Thyroid gland (tissue), 4 donors: ENCODE data around the gene CRIP1. TPM values are rescaled to one million over a fixed set of nuclear protein-coding genes. Genes with fewer than 3 reads are reported as not detected.

Experiments used
- DNase-seq, 2 donors: peaks; one replicate each; pipeline ENCODE4 v3.0.0-alpha.2; 2019
- H3K27ac ChIP-seq, 3 donors: fragments of 200-600 bp; sonication (generic); 1 replicate in 2 of 3; 2 replicates in 1 of 3; pipeline ENCODE4 v1.5.1; 2016 to 2019; ENCODE audit warnings: mild to moderate bottlenecking in 1 of 3, moderate library complexity in 1 of 3
- H3K27me3 ChIP-seq: fragments of 200-600 bp; sonication (generic); one replicate; pipeline ENCODE4 v1.5.1; 2019
- H3K36me3 ChIP-seq, 2 donors: fragments of 200-600 bp; sonication (generic); one replicate each; pipeline ENCODE4 v1.5.1; 2016 to 2019
- H3K4me1 ChIP-seq, 2 donors: fragments of 200-600 bp; sonication (generic); one replicate each; pipeline ENCODE4 v1.5.1; 2017 to 2019
- H3K4me3 ChIP-seq, 3 donors: fragments of 200-600 bp; sonication (generic); replicated peaks in 1 of 3; 1 replicate in 2 of 3; 2 replicates in 1 of 3; pipeline ENCODE4 v1.5.1; 2016; ENCODE audit warnings: mild to moderate bottlenecking in 1 of 3
- H3K9me3 ChIP-seq: fragments of 200-600 bp; sonication (generic); one replicate; pipeline ENCODE4 v1.5.1; 2017
- CTCF ChIP-seq, 6 experiments: fragments of 200-600 bp in 3 of 6; fragments of 450-650 bp in 3 of 6; sonication (generic) in 3 of 6; IDR thresholded peaks; one replicate each; pipeline ENCODE4 v1.5.1; 2016 to 2019; ENCODE audit warnings: antibody characterized with exemption in 6 of 6, mild to moderate bottlenecking in 2 of 6, inconsistent platforms in 1 of 6, moderate library complexity in 1 of 6
- POLR2A ChIP-seq, 2 donors: fragments of 450-650 bp; IDR thresholded peaks; one replicate each; pipeline ENCODE4 v1.6.1; 2017; ENCODE audit warnings: antibody characterized with exemption in 2 of 2, mild to moderate bottlenecking in 2 of 2, moderate library complexity in 1 of 2
- WGBS, 2 donors: methylation state at CpG; one replicate each; pipeline ENCODE4 v1.1.5; 2017; 5-methylcytosine and 5-hydroxymethylcytosine counted together
- intact Hi-C: fragments of 100-400 bp; cut with DNase I; formaldehyde crosslinking; loops from one replicate; pipeline ENCODE4 v1.15.1; 2023
- total RNA-seq, 4 donors: library from RNA; depleted of rRNA; stranded (reverse); fragments of >200 nt; gene quantifications; one replicate each; pipeline ENCODE4 v1.2.3, GENCODE V29; 2016

The CRIP1 gene
- total RNA-seq, 4 donors from 2014 or later, result 6.0 to 30.8 (median 18.5) TPM

DNA sequence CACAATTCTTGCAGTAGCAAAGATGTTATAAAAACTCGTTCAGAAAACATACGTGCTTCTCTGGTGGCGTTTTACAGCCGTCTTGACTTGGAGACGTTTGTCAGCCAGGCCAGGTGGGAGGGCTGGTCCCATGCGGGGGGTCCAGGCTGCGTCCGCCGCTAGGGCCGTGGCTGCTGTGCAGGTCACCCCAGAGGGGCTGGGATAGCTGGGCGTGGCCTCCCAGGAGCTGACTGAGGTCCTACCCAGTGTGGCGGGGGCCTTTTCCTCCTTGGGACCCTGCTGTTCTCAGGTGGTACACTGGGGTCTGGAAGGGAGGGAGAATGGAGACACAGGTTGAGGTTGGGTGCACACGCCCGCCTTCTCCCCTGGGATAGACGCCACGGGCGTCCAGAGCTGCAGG, 41.8 kb upstream of the CRIP1 start:
- WGBS, 2 donors, result 77 to 82% methylated on average over 11 to 16 of the region's 17 CpGs
- intact Hi-C loops, result loop anchor here (5.0 kb wide), 1 partner anchor 47 kb away; the partner anchor contains the start of gene TEDC1

GRCh38 chr14:105445290-105445689, 41.4 kb upstream of the CRIP1 start:
- intact Hi-C loops, result loop anchor here (5.0 kb wide), 1 partner anchor 47 kb away; the partner anchor contains the start of gene TEDC1
- peaks cover 3 to 5% of the 10 kb centered on the region in 2 donors for H3K36me3 ChIP-seq
- 76 to 81% methylated on average over 5 to 24 of the region's 24 CpGs for WGBS, 2 donors

More for the DNA sequence above, 41.8 kb upstream of the CRIP1 start:
- no peak for TF ChIP-seq POLR2A (IDR thresholded peaks at IDR 0.05)
- no peak for TF ChIP-seq CTCF (IDR thresholded peaks at IDR 0.05)
- H3K27me3 ChIP-seq, result no peaks in the 10 kb centered on the region
- no peak for DNase-seq
- H3K4me1 ChIP-seq, result peaks cover 3 to 9% of the 10 kb centered on the region in 2 donors
- no peaks in the 10 kb centered on the region for H3K9me3 ChIP-seq
- H3K4me3 ChIP-seq, result no peak overlapping the region
- H3K36me3 ChIP-seq, result peaks cover 0 to 2% of the 10 kb centered on the region in 2 donors
- no peak overlapping the region for H3K27ac ChIP-seq

GRCh38 chr14:105445901-105446845, 40.5 kb upstream of the CRIP1 start:
- 91 to 93% methylated on average over 12 to 20 of the region's 26 CpGs for WGBS, 2 donors
- H3K36me3 ChIP-seq, result peaks cover 12 to 13% of the 10 kb centered on the region in 2 donors
- H3K4me1 ChIP-seq, result peaks cover 3 to 9% of the 10 kb centered on the region in 2 donors
- no peak overlapping the region for H3K4me3 ChIP-seq
- no peak overlapping the region for H3K27ac ChIP-seq
- TF ChIP-seq CTCF (IDR thresholded peaks at IDR 0.05), result no peak
- no peak for TF ChIP-seq POLR2A (IDR thresholded peaks at IDR 0.05)
- intact Hi-C loops, result loop anchor here (5.0 kb wide), 1 partner anchor 46 kb away; the partner anchor contains the start of gene TEDC1
- no peaks in the 10 kb centered on the region for H3K9me3 ChIP-seq
- no peaks in the 10 kb centered on the region for H3K27me3 ChIP-seq
- DNase-seq, result no peak

More at GRCh38 chr14:105445290-105445689, 41.4 kb upstream of the CRIP1 start:
- H3K9me3 ChIP-seq, result no peaks in the 10 kb centered on the region
- no peak for TF ChIP-seq CTCF (IDR thresholded peaks at IDR 0.05)
- H3K27ac ChIP-seq, result no peak overlapping the region
- no peak for DNase-seq
- H3K27me3 ChIP-seq, result no peaks in the 10 kb centered on the region
- no peak overlapping the region for H3K4me3 ChIP-seq
- H3K4me1 ChIP-seq, result peaks cover 3 to 9% of the 10 kb centered on the region in 2 donors

- DNase-seq, result no peak
- H3K4me3 ChIP-seq, result no peak overlapping the region
- H3K27ac ChIP-seq, result no peak overlapping the region
- H3K27me3 ChIP-seq, result no peaks in the 10 kb centered on the region
- WGBS, 2 donors, result 69 to 88% methylated on average over 5 to 7 of the region's 14 CpGs
- H3K36me3 ChIP-seq, result peaks cover 13% of the 10 kb centered on the region in 2 donors
- TF ChIP-seq POLR2A (IDR thresholded peaks at IDR 0.05) (no peak), CTCF (IDR thresholded peaks at IDR 0.05) (no peak)
- H3K9me3 ChIP-seq, result no peaks in the 10 kb centered on the region
- peaks cover 3 to 9% of the 10 kb centered on the region in 2 donors for H3K4me1 ChIP-seq
- intact Hi-C loops, result loop anchor here (5.0 kb wide), 1 partner anchor 45 kb away; the partner anchor contains the start of gene TEDC1
Observed at GRCh38 chr14:105446971-105447370, 39.7 kb upstream of the CRIP1 start.
